LNCaP clone FGC (cell line): ENCODE data around the gene ST6GALNAC3.

Experiments
- DNase-seq: peaks from one replicate; pipeline ENCODE4 v3.0.0-alpha.2; 2011; ENCODE audit warnings: low read depth
- H3K4me3 ChIP-seq: 2 replicates; pipeline ENCODE4 v1.5.1; 2011; ENCODE audit warnings: mild to moderate bottlenecking, low read depth, low read length, control low read depth
- TF ChIP-seq, protein P1 (sequence below): IDR thresholded peaks from 2 replicates; pipeline ENCODE4 v1.5.1; 2012; ENCODE audit warnings: mild to moderate bottlenecking; ENCODE audit not compliant: control insufficient read depth, insufficient read depth; ENCODE audit errors: extremely low read depth

ST6GALNAC3 gene

GRCh38 chr1:76230842-76231281 is 156.3 kb downstream of the ST6GALNAC3 start:
- TF ChIP-seq, protein P1, sequence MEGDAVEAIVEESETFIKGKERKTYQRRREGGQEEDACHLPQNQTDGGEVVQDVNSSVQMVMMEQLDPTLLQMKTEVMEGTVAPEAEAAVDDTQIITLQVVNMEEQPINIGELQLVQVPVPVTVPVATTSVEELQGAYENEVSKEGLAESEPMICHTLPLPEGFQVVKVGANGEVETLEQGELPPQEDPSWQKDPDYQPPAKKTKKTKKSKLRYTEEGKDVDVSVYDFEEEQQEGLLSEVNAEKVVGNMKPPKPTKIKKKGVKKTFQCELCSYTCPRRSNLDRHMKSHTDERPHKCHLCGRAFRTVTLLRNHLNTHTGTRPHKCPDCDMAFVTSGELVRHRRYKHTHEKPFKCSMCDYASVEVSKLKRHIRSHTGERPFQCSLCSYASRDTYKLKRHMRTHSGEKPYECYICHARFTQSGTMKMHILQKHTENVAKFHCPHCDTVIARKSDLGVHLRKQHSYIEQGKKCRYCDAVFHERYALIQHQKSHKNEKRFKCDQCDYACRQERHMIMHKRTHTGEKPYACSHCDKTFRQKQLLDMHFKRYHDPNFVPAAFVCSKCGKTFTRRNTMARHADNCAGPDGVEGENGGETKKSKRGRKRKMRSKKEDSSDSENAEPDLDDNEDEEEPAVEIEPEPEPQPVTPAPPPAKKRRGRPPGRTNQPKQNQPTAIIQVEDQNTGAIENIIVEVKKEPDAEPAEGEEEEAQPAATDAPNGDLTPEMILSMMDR = no peak
- DNase-seq = no peak
- no peak overlapping the region for H3K4me3 ChIP-seq

- no peak overlapping the region for H3K4me3 ChIP-seq
- no peak for DNase-seq
- TF ChIP-seq, protein P1 = no peak
These were observed 156.8 kb downstream of the ST6GALNAC3 start for GRCh38 chr1:76231320-76231719.

GRCh38 chr1:76232666-76233065 is 158.1 kb downstream of the ST6GALNAC3 start:
- TF ChIP-seq, protein P1 = no peak
- no peak for DNase-seq
- H3K4me3 ChIP-seq = no peak overlapping the region

- no peak overlapping the region for H3K4me3 ChIP-seq
- no peak for DNase-seq
- TF ChIP-seq, protein P1 = no peak
These were observed 159.5 kb downstream of the ST6GALNAC3 start for GRCh38 chr1:76234061-76234460.

- TF ChIP-seq, protein P1 = no peak
- no peak overlapping the region for H3K4me3 ChIP-seq
- no peak for DNase-seq
These were observed 162.7 kb downstream of the ST6GALNAC3 start for GRCh38 chr1:76237211-76237610.

- TF ChIP-seq, protein P1 = no peak
- DNase-seq = no peak
- no peak overlapping the region for H3K4me3 ChIP-seq
These were observed 163.6 kb downstream of the ST6GALNAC3 start for GRCh38 chr1:76238094-76238628.

DNA sequence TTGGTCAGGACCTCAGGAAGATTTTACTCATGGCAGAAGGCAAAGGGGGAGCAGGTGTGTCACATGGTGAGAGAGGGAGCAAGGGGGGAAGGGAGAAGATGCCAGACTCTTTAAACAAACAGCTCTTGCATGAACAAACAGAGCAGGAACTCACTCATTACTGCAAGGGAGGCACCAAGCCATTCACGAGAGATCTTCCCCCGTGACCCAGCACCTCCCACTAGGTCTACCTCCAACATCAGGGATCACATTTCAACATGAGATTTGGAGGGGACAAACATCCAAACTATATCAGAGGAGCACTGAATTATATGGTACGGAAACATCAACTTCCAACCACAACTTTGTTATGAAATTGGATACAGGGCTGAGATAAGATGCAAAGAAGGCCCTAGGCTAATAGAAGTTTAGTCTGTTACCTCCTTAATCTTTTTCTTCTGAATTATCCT is 164.9 kb downstream of the ST6GALNAC3 start:
- TF ChIP-seq, protein P1 = no peak
- no peak overlapping the region for H3K4me3 ChIP-seq
- DNase-seq = no peak
